GM23248 (cell line): ENCODE measurements around the gene NEK2.

Experiments used
- EZH2 ChIP-seq: fragments of 200-600 bp; sonication (generic); IDR thresholded peaks from 2 replicates; pipeline ENCODE4 v1.6.1; 2018; ENCODE audit warnings: antibody characterized with exemption, mild to moderate bottlenecking; ENCODE audit not compliant: insufficient read depth, poor library complexity, severe bottlenecking
- EZH2phosphoT487 ChIP-seq: fragments of 200-600 bp; sonication (generic); IDR thresholded peaks from 2 replicates; pipeline ENCODE4 v1.6.1; 2018; ENCODE audit warnings: antibody characterized with exemption, moderate library complexity, mild to moderate bottlenecking, low read depth; ENCODE audit not compliant: insufficient read depth

DNA sequence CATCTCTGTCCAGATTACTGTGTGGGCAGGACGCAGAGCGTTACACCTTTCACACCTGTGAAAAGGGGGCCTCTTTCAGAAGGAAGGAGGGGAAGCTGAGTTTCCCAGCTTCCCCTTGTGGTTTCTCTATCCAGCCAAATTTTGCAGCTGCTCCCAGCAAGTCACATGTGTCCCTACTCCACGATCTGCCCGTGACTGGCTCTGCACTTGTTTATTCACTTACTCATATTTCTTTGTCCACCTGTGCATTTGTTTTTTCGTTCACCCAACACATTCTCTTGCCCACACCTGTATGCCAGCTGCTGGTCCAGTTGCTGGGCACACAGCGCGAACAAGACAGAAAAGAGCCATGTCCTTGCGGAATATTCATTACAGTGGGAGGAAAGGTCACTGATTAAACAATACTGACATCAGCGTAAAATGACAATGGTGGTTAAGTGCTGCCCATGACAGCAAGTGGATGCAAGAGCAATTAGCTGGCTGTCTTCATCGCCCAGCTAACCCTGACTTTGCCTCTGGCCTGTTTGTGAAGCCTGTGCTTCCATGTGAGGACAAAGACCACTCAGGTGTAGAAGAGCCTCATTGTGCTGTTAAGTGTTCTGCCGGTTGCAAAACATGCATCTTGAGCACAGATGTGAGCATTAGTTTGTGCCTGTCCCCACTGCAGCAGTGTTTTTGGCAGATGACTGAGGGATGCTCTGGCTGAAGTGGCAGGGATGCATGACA, 28.6 kb upstream of the NEK2 start:
- TF ChIP-seq EZH2phosphoT487 (no peak), EZH2 (no peak)
